HG03432 (cell line): Measurements from ENCODE around the gene DISC1.
"Not testable (repeated sequence)": the region's sequence is repeated elsewhere in the genome, so short reads cannot be mapped to it uniquely, and the experiment has no call there.

Experiments used
- ATAC-seq: cut with Tn5 transposase; IDR thresholded peaks from one replicate; pipeline ENCODE4 v1.9.1; 2021; ENCODE audit warnings: mild to moderate bottlenecking, moderate library complexity; ENCODE audit not compliant: unreplicated experiment

DISC1 gene

DNA sequence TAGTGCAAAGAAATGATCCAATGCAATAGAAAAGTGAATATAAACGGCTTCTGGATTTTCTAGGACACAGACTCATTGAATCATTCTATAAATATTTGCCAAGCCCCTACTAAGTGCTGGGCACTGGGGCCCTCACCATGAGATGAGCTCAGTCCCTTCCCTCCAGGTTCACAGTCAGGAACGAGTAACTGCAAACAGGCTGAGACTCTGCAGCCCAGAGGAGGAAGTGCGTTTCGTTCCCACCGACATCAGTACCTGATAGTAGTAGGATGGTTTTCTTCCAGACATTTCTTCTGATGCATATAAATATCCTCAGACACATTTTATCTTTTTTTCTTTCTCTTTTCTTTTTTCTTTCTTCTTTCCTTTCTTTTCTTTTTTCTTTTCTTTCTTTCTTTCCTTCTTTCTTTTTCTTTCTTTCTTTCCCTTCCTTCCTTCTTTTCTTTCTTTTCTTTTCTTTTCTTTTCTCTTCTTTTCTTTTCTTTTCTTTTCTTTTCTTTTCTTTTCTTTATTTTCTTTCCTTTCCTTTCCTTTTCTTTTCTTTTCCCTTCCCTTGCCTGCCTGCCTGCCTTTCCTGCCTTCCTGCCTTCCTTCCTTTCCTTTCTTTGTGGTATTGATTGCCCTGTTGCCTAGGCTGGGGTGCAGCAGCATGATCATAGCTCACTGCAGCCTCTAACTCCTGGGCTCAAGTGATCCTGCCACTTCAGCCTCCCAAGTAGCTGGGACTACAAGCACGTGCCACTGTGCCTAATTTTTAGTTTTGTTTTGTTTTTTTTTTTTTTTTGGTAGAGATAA, 135.4 kb downstream of the DISC1 start:
- no peak for ATAC-seq

DNA sequence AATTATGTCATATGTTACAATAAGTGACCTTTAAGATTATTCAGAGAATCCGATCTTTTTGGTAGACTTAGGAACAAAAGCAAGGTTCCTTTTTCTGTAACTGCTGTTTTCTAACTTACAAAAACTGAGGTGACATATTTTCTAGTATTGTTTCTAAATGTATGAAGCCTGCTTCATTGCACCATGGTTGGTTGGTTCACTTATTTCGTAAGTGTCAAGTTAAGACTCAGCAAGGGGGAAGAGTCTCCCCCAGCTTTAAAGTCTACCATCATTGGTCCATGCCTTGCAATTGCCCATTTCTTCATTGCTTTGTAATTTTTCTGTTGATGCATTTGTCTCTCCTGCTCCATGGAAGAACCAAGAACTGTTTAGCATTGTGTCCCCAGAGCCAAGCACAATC, 136.9 kb downstream of the DISC1 start:
- no peak for ATAC-seq

DNA sequence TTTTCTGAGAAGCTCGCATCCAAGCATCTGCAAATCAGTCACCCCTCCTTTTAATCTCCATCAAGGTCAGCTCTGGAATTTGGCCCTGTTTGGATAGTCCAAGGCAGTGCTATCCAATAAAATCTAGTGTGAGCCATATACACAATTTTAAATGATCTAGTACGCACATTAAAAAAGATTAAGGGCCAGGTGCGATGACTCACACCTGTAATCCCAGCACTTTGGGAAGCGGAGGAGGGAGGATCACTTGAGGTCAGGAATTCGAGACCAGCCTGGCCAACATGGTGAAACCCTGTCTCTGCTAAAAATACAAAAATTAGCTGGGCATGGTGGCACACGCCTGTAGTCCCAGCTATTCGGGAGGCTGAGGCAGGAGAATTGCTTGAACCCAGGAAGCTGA, 139.2 kb downstream of the DISC1 start:
- not testable (repeated sequence) for ATAC-seq

DNA sequence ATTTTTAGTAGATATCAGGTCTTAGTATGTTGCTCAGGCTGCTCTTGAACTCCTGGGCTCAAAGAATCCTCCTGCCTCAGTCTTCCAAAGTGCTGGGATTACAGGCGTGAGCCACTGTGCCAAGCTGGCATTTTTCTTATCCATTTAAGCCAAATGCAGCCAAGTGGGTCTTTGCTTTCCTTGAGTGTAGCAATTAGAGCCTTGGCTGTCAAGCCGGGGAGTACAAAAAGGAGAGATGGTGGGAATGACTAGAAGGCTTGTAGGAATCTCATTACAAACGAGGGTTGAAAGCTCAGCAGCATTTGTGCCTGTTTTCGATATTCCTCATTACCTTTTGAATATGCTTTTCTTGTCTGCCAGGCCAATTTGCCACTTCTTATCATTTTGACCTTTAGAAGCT, 140.9 kb downstream of the DISC1 start:
- no peak for ATAC-seq

DNA sequence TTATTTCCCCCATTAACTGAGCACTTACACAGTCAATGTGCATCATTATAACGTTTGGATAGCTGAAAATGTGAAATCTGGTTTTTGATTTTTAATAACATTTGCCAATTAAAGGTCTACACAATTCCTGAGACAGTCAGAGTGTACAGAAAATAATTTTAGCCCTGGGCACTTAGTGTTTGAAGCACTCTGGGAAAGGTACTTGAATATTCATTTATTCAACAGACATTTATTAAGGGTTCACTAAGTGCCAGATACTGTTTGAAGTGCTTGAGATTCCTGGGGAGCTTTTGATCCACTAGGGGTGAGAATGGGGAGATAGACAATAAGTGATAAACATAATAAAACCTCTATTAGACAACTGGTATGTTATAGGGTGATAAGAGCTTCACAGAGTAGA, 141.8 kb downstream of the DISC1 start:
- ATAC-seq: no peak

DNA sequence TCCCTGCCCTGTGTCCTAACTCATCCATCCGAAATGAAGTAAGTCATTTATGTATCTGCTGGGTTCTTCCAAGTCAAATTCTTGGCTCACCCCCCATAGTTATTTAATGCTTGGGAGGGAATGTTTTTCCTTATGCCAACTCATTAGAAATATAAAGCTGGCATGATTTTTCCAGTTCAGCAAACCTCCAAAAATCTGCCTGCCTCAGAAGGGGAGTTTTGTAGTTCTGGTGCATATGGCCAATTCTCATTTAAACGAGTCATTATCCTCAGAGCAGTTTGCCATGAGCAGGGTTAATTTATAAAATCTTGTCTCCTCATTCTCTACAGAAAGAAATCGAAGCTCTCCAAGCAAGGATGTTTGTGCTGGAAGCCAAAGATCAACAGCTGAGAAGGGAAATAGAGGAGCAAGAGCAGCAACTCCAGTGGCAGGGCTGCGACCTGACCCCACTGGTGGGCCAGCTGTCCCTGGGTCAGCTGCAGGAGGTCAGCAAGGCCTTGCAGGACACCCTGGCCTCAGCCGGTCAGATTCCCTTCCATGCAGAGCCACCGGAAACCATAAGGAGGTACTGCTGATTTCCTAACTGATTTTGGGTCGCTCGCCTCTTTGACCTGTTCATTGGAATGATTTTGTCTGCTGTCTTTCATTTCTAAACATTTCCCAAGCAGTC, 144.1 kb downstream of the DISC1 start:
- no peak for ATAC-seq

DNA sequence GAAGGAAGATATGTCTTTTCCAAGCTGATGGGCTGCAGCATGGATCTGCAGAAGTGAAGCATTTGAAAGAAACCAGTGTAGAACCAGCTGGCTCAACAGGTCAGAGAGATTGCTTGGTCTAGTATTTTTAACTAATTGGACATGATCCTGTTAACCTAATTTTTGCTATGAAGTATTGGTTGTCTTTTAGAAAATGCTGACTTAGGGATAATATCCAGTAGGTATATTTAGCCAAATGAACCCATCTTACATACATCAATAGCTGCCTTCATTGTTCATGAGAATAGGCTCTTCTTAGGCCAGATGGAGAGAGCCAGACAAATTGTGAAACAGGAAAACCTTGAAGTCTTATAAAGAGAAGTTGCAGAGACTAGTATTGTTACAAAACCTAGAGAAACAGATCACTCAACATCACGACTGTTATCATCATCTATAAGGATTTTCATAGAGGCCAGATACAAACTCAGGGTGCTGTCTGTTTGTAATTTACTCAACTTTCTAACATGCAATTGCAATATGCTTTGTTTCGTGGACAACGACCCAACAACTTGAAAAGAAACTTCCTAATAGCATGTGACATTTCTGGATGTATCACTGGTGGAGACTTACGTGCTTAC, 148.2 kb downstream of the DISC1 start:
- ATAC-seq: no peak

DNA sequence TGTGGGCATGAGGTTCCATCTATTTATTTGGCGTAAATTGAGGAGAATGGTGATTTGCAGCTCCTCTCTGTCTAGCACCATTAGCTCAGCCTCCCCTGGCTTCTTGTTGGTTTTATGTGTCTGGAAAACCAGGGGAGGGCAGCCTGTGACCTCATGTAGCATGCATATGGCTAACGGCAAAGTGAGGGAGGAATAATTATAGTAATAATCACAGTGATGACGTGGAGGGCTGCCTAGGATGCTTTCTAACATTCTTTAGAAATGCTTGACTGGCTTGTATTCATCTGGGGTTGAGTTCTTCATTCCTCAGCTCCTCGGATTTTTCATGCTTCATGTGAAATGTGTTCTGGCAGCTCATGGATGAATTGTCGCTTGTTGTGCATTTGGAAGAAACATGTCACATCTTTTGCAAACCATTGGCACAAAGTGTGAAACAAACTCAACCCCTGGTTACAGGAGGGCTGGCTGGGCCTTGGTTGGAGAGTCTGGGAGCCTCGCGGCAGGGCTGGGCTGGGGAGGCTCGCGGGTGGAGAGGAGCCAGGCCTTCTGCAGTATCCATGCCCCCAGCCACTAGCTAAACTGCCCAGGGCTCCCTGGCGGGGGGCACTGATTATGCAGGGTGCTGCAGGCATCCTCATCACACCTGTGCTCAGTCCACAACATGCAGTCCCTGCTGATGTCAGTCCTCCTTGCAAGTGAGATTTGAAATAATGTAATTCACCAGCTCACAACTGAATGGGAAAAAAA, 149.6 kb downstream of the DISC1 start:
- ATAC-seq: no peak

DNA sequence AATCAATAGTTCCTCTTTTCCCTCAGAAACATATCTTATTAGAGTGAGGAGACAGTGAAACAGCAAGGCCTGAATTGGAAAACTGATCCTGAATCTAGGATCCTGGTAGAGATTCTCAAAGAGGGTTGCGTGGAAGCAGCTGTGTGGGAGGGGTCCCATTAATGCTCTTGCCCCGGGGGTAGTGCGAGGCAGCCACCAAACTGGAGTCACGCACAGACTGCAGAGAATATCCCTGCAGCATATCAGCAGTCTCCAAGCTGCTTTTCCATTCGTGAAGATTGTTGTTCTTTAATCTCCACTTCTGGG, 150.1 kb downstream of the DISC1 start:
- no peak for ATAC-seq

DNA sequence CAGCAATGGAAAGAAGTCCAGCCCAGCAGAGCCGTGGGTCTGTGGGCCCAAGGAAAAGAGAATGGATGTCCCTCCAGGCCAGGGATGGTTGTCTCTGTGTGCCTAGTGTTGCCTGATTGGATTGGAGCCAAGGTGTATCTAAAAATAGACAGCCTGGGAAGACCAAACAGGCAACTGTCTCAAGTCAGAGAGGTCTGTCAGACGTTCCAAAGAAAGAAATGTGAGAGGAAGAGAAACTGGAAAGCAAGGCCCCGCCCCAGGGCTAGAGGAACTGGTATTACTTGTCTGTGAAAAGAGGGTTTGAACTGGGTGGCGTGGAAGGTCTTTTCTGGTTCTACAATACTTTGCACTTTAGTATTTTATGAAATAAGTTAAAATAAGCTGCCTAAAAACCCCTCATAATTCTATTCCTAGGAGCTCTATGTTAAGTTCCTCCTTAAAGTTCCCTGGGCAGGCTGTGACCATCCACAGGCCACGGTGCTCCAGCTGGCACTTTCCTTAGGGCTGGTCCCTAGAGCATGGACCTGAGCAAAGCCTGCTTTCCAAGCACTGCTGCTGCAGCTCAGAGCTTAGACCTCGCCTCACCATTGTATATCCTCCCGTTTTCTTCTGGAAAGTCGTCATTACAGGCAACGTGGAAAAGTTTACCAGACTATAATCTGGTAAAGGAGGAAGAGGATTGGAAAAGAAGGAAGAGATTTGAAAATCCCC, 151.6 kb downstream of the DISC1 start:
- no peak for ATAC-seq

DNA sequence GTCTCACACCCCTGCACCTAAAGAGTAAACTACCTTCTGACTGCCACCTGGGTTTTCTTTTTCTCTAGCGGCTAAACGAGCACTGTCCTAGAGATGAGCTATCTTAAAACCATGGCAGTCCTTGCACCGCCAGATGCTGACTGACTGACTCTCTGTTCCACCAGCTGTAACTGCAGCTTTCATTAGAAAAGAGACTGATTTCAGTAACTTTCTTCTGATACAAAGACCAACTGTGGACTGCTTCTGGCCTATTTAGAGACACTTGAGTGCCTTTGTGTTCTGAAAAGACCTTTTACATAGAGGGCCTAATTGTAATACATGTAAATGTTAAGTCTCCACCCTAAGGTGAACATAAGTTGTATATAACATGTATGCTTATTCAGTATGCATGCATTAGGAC, 152.5 kb downstream of the DISC1 start:
- no peak for ATAC-seq

DNA sequence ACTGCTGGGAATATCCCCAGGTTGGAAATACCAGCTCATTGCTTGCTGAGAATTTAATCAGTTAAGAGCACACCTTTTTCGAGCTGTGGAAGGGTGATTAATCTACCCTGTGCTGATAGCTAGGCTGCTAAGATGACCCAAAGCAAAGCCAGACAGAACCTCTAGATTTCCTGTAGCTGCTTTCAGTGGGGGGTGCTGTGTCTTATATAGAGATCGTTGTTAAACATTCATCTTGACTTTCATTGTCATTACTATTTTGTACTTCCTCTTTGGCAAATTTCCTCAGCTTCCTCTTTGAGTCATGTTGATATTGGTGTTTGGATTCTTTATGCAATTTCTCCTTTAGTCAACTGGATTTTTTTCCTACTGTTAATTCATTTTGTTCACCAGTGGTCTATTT, 155.3 kb downstream of the DISC1 start:
- ATAC-seq: no peak

DNA sequence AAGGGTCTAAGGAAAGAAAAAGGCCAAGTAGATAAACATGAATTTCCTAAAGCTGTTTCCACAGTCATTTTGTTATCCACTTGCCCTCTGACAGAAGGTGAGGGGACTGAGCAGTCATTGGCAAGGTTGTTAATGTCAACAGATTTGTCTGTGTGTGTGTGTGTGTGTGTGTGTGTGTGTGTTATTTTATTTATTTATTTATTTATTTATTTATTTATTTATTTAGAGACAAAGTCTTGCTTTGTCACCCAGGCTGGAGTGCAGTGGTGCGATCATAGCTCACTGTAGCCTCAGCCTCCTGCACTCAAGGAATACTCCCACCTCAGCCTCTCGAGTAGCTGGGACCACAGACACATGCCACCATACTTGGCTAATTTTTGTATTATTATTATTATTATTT, 158.5 kb downstream of the DISC1 start:
- ATAC-seq: not testable (repeated sequence)

DNA sequence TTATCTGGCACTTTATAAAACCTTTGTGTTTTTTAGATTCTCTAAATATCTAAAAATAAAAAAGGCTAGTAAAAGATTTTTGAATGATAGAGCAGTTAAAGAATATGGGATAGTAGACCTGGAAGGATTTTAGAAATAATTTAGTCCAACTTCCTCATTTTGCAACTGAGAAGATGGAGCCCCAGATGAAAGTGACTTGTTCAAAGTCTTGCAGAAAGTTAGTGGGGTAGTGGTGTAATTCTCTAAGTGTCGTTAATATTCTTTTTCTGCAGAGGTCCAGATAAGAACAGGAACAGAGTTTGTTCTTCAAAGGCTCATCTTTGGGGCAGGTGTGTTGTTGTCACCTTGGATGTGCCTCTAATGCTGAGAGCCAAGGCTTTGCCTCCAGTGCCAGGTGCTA, 159.5 kb downstream of the DISC1 start:
- ATAC-seq: no peak

DNA sequence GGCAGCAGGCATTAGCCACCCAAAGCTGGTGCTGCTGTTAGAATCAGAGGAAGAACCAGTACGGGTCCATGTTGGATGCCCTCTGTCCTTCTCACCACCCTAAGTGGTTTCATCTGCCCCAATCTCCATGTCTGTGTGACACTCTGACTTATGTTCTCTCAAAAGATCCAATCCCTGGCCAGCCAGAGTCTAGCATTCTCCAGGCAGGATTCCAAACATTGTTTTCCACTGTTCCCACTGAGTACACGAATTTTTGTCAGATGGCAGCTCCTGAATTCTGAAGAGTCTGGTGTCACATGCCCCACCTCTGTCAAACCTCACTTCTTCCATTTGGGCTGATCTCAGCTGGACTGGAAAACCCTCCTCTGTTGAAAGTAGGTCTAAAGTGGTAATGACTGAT, 166.0 kb downstream of the DISC1 start:
- ATAC-seq: no peak

DNA sequence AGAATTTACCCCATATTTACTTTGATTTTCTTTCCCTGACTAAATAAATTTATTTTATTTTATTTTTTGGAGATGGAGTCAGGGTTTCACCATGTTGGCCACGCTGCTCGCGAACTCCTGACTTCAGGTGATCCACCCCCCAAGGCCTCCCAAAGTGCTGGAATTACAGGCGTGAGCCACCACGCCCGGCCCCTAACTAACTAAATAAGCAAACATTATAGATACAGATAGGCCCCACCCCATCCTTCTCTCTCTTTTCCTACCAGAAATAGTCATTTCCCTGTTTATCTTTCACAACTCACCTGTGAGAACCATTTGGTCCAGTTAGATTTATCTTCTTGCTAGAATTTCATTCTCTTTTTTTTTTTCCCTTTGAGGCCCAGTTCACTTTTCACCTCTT, 167.3 kb downstream of the DISC1 start:
- ATAC-seq: no peak

DNA sequence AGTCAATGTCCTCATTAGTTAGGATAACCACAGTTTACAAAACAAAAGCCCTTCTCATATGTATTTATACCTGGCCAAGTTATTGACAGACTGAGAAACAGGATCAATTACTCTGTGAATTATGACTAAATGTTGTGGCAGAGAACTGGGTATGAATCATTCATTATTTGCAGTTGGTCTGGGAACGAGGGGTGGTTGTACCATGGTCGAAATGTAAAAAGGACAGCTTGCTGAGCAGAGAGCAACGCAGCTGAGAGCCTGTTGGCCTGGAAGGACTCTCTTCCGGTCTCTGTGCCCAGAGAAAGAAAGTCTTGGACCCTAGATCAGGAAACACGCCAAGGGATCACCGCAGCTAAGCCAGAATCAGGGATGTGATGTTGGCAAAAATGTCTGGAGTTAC, 169.6 kb downstream of the DISC1 start:
- ATAC-seq: no peak

DNA sequence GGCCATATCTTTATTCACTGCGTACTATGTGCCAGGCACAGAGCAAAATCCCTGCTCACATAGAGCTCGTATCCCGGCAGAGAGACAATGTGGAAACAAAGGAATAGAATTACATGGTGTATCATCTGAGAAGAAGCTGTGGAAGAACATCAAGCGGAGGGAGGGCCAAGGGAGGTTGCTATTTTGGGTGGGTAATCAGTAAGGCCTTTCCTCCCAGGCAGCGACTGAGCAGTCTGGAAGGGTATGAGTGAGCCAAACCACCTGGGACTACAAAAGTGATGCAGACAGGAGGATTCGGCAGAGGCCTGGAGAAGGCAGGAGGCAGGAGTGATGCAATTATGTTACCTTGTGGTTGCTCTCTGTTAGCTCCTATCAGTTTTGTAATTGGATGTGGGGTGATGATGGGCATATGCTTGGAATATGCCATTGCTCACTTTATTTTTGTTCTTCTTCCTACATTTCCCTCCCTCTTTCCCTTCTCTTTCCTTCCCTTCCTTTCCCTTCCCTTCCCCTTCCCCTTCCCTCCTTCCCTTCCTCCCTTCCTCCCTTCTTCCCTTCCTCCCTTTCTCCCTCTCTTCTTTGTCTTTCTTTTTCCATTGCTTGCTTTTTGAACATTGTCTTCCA, 172.9 kb downstream of the DISC1 start:
- ATAC-seq: no peak

DNA sequence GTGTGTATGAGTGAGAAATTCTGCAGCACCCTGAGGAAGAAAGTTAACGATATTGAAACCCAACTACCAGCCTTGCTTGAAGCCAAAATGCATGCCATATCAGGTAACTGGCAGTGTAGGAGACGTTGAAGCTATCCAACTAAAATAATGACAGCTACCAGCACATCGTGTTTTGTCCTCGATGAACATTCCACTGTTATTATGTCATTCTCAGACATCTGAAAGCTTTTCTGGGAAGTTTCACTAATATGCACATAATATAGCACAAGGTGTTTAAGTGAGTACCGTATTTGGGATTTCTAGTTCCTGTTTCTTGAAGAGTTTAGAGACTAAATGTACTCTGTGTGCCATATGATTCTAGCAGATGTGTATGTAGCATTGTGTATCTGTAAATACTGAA, 173.5 kb downstream of the DISC1 start:
- ATAC-seq: no peak

DNA sequence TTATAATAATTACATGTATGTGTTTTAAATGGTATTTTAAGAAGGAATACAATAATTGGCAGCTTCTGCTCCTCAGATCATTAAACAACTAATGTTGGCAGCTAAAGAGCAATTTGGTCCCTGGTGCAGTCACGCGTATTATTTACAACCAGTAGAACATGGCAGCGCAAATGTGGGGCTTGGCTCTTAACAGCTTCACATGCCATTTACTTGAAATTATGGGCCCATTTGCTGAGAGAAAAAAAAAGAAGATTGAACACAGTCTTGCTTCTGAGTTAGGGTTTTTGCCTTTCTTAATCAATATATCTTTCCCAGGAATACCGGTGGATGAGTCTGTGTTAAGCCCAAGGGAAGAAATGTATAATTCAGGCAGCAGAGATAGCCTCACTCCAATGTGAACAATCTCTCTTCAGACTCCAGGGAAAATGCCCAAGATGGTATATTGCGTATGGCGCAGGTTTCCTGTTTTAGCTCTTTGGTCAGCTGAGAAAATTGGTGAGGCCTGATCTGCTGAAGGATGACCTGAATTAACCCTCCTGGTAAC, 174.5 kb downstream of the DISC1 start:
- ATAC-seq: no peak
